Right lobe of liver (tissue), 6 donors: Measurements from ENCODE around the gene ABCC5. TPM values are rescaled to one million over a fixed set of nuclear protein-coding genes. Genes with fewer than 3 reads are reported as not detected.

Experiments used
- ATAC-seq, 4 donors: fragments of 200-7000 bp; cut with Tn5 transposase; one replicate each; pipeline ENCODE4 v1.9.1; 2020; ENCODE audit warnings: mild to moderate bottlenecking in 4 of 4, moderate library complexity in 4 of 4
- DNase-seq, 3 donors: peaks; one replicate each; pipeline ENCODE4 v3.0.0-alpha.2; 2020
- H3K27ac ChIP-seq, 3 donors: fragments of 200-600 bp; one replicate each; pipeline ENCODE4 v1.8.0; 2022
- H3K27me3 ChIP-seq, 2 donors: fragments of 200-600 bp; one replicate each; pipeline ENCODE4 v1.8.0; 2022
- H3K36me3 ChIP-seq, 4 donors: fragments of 200-600 bp; sonication (generic) in 1 of 4; one replicate each; pipeline versions ENCODE4 v1.5.1 to v1.8.0; 2017 to 2022; ENCODE audit warnings: control low read depth in 1 of 4
- H3K4me1 ChIP-seq, 4 donors: fragments of 200-600 bp; sonication (generic) in 1 of 4; one replicate each; pipeline versions ENCODE4 v1.5.1 to v1.8.0; 2017 to 2022; ENCODE audit warnings: control low read depth in 1 of 4
- H3K4me3 ChIP-seq, 3 donors: fragments of 200-600 bp; one replicate each; pipeline ENCODE4 v1.8.0; 2022
- H3K9me3 ChIP-seq, 4 donors: fragments of 200-600 bp; sonication (generic) in 1 of 4; one replicate each; pipeline versions ENCODE4 v1.5.1 to v1.8.0; 2017 to 2022; ENCODE audit warnings: control low read depth in 1 of 4
- CTCF ChIP-seq, 4 donors: fragments of 200-600 bp in 3 of 4; fragments of 450-650 bp in 1 of 4; IDR thresholded peaks; one replicate each; pipeline versions ENCODE4 v1.5.1 to v1.8.0; 2016 to 2022; ENCODE audit warnings: antibody characterized with exemption in 4 of 4, mild to moderate bottlenecking in 2 of 4
- POLR2A ChIP-seq: fragments of 450-650 bp; IDR thresholded peaks from one replicate; pipeline ENCODE4 v1.6.1; 2017; ENCODE audit warnings: antibody characterized with exemption, mild to moderate bottlenecking
- WGBS: methylation state at CpG from one replicate; pipeline ENCODE4 v1.1.6; 2018; ENCODE audit warnings: low coverage, low lambda C conversion rate; ENCODE audit not compliant: insufficient coverage; ENCODE audit errors: missing lambda C conversion rate; 5-methylcytosine and 5-hydroxymethylcytosine counted together
- intact Hi-C, 2 donors: fragments of 100-400 bp; cut with DNase I; formaldehyde crosslinking; loops; one replicate each; pipeline versions ENCODE4 v1.11.2 to v1.14.1; 2022
- long read RNA-seq: library from polyadenylated mRNA; unstranded; transcript quantifications from one replicate; pipeline ENCODE4 v2.0.0, GENCODE V29; 2019
- total RNA-seq, 6 experiments: library from RNA; depleted of rRNA in 2 of 6; stranded (reverse); fragments of >200 nt in 2 of 6; fragmentation: NEBNext Ultra II Directional in 3 of 6; extraction: Animal tissue kit (Norgen Biotek cat#: 25700) in 3 of 6; gene quantifications; one replicate each; pipeline versions ENCODE4 v1.1.0 to v1.2.4, GENCODE V29; 2016 to 2023
- donor health status: DM: no; HTN: yes; CAD: no.
- donor health status: DM: no; HTN: no; CAD: no.
- donor health status: DM: no; HTN: no; CAD: no.
- donor health status: DM: no; HTN: yes; CAD: no.
- donor health status: DM: no; HTN: yes; CAD: no.

ABCC5 gene
- total RNA-seq, result 1 to 10 TPM; 5.5 to 9.4 (median 7.6) TPM
- long read RNA-seq, result 0 reads

DNA sequence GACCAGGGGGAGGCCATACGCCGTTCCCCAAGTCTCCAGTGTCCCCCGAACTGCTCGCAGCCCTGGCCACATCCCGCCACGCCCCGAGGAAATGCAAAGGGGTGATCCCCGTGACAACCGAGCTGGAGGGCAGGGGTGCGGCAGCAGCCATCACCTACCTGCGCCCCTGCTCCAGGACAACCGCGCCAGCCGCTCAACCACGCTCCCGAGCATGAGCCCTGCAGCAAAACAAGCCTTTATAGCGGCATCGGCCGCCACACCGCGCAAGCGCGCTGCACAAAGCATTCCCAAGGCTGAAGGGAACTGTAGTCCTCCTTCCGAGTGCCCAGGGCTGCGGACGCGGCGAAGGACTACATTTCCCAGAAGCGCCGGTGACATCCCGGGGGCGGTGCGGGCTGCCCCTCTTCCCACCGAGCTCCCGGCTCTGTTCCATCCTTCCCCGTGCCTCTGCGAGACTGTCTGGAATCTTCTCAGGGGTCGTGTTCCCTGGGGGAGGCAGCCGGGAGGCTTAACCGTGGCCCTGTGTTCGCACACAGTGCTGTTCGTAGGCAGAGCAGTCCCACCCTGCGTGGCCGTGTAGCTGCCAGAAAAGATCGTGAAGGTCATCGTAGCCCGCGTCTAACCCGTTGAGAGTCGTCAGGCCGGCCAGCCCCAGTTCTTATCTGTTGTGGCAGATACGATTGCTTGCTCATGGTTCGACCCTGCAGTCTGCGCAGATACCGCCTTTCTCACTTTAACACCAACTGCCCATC, at the start of gene ABCC5:
ABCC5 (minus strand) TSS at position 213 of the 752 bp plus-strand sequence. CDS start 3,492 bp downstream, outside the sequence.
- ATAC-seq (peak; percentile 99 to 100 (median 99)), DNase-seq (peak; percentile 94 to 96 (median 95))
- peak; percentile 18 for TF ChIP-seq POLR2A
- TF ChIP-seq CTCF (IDR thresholded peaks at IDR 0.05), result peak in 3 of 4 donors; percentile 34 to 49 (median 47)
- 0% methylated on average over 2 of the region's 55 CpGs for WGBS
- Histone ChIP-seq H3K27me3 (no peaks in the 10 kb centered on the region), H3K27ac (peak within 1 kb of the TSS; percentile 35 to 74 (median 45)), H3K36me3 (peaks cover 0 to 2% (median 0%) of the 10 kb centered on the region in 4 donors), H3K4me1 (no peaks in the 10 kb centered on the region), H3K4me3 (peak within 1 kb of the TSS; percentile 95 to 100 (median 97)), H3K9me3 (no peaks in the 10 kb centered on the region)
- intact Hi-C loops, result loop anchor here (5.0 kb wide), 1 partner anchor 121 kb away; no protein-coding TSS in a partner anchor

- no peaks in the 10 kb centered on the region for H3K9me3 ChIP-seq
- H3K27ac ChIP-seq, result no peak overlapping the region
- TF ChIP-seq CTCF (IDR thresholded peaks at IDR 0.05), result no peak
- no peak for TF ChIP-seq POLR2A
- no peak for DNase-seq
- H3K4me3 ChIP-seq, result no peak overlapping the region
- no peaks in the 10 kb centered on the region for H3K4me1 ChIP-seq
- H3K36me3 ChIP-seq, result no peaks in the 10 kb centered on the region
- H3K27me3 ChIP-seq, result no peaks in the 10 kb centered on the region
- ATAC-seq, result no peak
- WGBS, result 79% methylated on average over 2 of the region's 2 CpGs
- intact Hi-C loops, result no loop called here
Observed at GRCh38 chr3:184066211-184066610, 48.5 kb upstream of the ABCC5 start.

DNA sequence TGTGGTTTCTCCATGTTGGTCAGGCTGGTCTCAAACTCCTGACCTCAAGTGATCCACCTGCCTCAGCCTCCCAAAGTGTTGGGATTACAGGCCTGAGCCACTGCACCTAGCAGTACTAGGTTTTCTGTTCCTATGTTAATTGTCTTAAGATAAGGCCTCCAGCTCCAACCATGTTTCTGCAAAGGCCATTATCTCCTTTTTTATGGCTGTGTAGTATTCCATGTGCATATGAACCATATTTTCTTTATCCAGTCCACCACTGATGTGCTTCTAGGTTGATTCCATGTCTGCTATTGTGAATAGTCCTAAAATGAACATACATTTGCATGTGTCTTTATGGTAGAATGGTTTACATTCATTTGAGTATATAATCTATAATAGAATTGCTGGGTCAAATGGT, 45.0 kb upstream of the ABCC5 start:
- no peak for TF ChIP-seq CTCF (IDR thresholded peaks at IDR 0.05)
- no peak for TF ChIP-seq POLR2A
- no peak for DNase-seq
- Histone ChIP-seq H3K4me1 (no peaks in the 10 kb centered on the region), H3K4me3 (no peak overlapping the region), H3K27me3 (no peaks in the 10 kb centered on the region), H3K36me3 (no peaks in the 10 kb centered on the region), H3K27ac (no peak overlapping the region), H3K9me3 (no peaks in the 10 kb centered on the region)
- intact Hi-C loops, result no loop called here
- ATAC-seq, result no peak

DNA sequence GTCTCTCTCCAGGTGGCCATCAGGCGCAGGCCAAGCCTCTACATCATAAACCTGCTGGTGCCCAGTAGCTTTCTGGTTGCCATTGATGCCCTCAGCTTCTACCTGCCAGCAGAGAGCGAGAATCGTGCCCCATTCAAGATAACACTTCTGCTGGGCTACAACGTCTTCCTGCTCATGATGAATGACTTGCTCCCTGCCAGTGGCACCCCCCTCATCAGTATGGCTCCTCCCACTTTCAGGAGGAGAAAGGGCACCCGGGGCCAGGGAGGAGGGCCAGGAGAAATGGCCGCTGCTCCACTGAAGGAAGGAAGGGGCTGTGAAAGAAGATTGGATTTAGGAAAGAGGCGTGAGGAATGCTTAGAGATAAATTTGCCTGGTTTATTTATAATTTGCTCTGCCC, 41.7 kb upstream of the ABCC5 start:
- no peaks in the 10 kb centered on the region for H3K4me1 ChIP-seq
- no peak for DNase-seq
- no peak overlapping the region for H3K4me3 ChIP-seq
- no peaks in the 10 kb centered on the region for H3K9me3 ChIP-seq
- TF ChIP-seq POLR2A, result no peak
- no peak for TF ChIP-seq CTCF (IDR thresholded peaks at IDR 0.05)
- 58% methylated on average over 6 of the region's 7 CpGs for WGBS
- ATAC-seq, result no peak
- no peaks in the 10 kb centered on the region for H3K36me3 ChIP-seq
- intact Hi-C loops, result no loop called here
- no peaks in the 10 kb centered on the region for H3K27me3 ChIP-seq
- no peak overlapping the region for H3K27ac ChIP-seq
